ENCODE measurements around the gene SLC25A4. TPM values are rescaled to one million over a fixed set of nuclear protein-coding genes. Genes with fewer than 3 reads are reported as not detected.

SLC25A4 gene
- total RNA-seq, 2 donors from 2014 or later: 19.5 to 22.0 TPM

DNA sequence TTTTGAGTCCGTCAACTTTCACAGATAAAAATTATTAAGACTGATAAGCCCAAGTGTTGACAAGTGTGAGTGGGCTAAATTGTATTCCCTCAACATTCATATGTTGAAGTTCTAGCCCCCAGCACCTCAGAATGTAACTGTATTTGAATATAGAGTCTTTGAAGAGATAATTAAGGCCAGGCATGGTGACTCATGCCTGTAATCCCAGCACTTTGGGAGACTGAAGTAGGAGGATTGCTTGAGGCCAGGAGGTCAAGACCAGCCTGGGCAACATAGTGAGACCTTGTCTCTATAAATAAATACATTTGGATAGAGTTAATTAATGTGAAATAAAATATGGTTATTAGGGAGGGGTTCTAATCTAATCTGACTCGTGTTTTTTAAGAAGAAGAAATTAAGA, 29.7 kb upstream of the SLC25A4 start:
- Histone ChIP-seq H3K36me3 (ENCODE audit: control insufficient read depth, insufficient read depth, low read length) (no peaks in the 10 kb centered on the region), H3K27ac (ENCODE audit: low read depth, low read length) (no peak overlapping the region), H3K27me3 (ENCODE audit: control insufficient read depth, insufficient read depth, low read length, poor library complexity, severe bottlenecking) (no peaks in the 10 kb centered on the region), H3K4me1 (ENCODE audit: control insufficient read depth, insufficient read depth, low read length) (no peaks in the 10 kb centered on the region), H3K4me3 (ENCODE audit: low read length) (no peak overlapping the region), H3K9ac (ENCODE audit: extremely low read depth, low read length, poor library complexity, severe bottlenecking) (no peak overlapping the region), H3K9me3 (ENCODE audit: control insufficient read depth, low read length) (peaks cover 5% of the 10 kb centered on the region)
- TF ChIP-seq, protein P1, sequence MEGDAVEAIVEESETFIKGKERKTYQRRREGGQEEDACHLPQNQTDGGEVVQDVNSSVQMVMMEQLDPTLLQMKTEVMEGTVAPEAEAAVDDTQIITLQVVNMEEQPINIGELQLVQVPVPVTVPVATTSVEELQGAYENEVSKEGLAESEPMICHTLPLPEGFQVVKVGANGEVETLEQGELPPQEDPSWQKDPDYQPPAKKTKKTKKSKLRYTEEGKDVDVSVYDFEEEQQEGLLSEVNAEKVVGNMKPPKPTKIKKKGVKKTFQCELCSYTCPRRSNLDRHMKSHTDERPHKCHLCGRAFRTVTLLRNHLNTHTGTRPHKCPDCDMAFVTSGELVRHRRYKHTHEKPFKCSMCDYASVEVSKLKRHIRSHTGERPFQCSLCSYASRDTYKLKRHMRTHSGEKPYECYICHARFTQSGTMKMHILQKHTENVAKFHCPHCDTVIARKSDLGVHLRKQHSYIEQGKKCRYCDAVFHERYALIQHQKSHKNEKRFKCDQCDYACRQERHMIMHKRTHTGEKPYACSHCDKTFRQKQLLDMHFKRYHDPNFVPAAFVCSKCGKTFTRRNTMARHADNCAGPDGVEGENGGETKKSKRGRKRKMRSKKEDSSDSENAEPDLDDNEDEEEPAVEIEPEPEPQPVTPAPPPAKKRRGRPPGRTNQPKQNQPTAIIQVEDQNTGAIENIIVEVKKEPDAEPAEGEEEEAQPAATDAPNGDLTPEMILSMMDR (conservative IDR thresholded peaks at IDR 0.05): no peak
- 81 to 89% methylated on average over 1 to 2 of the region's 2 CpGs for WGBS, 2 experiments (ENCODE audit: insufficient coverage in 1 of 2, insufficient read length in 1 of 2)
- no peaks in the 10 kb centered on the region for H3K36me3 Mint-ChIP-seq (ENCODE audit: low read depth)
- H3K4me3 Mint-ChIP-seq: no peak overlapping the region
- H3K4me1 Mint-ChIP-seq: peaks cover 12% of the 10 kb centered on the region
- no peaks in the 10 kb centered on the region for H3K27me3 Mint-ChIP-seq (ENCODE audit: insufficient read depth)
- H3K9me3 Mint-ChIP-seq: peaks cover 5% of the 10 kb centered on the region
- H3K27ac Mint-ChIP-seq: no peak overlapping the region
- no peak for DNase-seq

GRCh38 chr4:185115827-185116232, 27.2 kb upstream of the SLC25A4 start:
- Mint-ChIP-seq H3K36me3 (ENCODE audit: low read depth) (no peaks in the 10 kb centered on the region), H3K4me3 (no peak overlapping the region), H3K9me3 (no peaks in the 10 kb centered on the region), H3K27me3 (ENCODE audit: insufficient read depth) (no peaks in the 10 kb centered on the region), H3K27ac (peak overlapping the region; percentile 88), H3K4me1 (peaks cover 21% of the 10 kb centered on the region)
- no peak overlapping the region for H3K27ac ChIP-seq (ENCODE audit: low read depth, low read length)
- TF ChIP-seq, protein P1 (conservative IDR thresholded peaks at IDR 0.05): no peak
- WGBS, 2 experiments (ENCODE audit: insufficient coverage in 1 of 2, insufficient read length in 1 of 2): 69 to 75% methylated on average over 8 to 9 of the region's 9 CpGs
- H3K9me3 ChIP-seq (ENCODE audit: control insufficient read depth, low read length): no peaks in the 10 kb centered on the region
- no peaks in the 10 kb centered on the region for H3K27me3 ChIP-seq (ENCODE audit: control insufficient read depth, insufficient read depth, low read length, poor library complexity, severe bottlenecking)
- H3K36me3 ChIP-seq (ENCODE audit: control insufficient read depth, insufficient read depth, low read length): no peaks in the 10 kb centered on the region
- H3K4me3 ChIP-seq (ENCODE audit: low read length): no peak overlapping the region
- no peak overlapping the region for H3K9ac ChIP-seq (ENCODE audit: extremely low read depth, low read length, poor library complexity, severe bottlenecking)
- DNase-seq: peak; percentile 88
- no peaks in the 10 kb centered on the region for H3K4me1 ChIP-seq (ENCODE audit: control insufficient read depth, insufficient read depth, low read length)

DNA sequence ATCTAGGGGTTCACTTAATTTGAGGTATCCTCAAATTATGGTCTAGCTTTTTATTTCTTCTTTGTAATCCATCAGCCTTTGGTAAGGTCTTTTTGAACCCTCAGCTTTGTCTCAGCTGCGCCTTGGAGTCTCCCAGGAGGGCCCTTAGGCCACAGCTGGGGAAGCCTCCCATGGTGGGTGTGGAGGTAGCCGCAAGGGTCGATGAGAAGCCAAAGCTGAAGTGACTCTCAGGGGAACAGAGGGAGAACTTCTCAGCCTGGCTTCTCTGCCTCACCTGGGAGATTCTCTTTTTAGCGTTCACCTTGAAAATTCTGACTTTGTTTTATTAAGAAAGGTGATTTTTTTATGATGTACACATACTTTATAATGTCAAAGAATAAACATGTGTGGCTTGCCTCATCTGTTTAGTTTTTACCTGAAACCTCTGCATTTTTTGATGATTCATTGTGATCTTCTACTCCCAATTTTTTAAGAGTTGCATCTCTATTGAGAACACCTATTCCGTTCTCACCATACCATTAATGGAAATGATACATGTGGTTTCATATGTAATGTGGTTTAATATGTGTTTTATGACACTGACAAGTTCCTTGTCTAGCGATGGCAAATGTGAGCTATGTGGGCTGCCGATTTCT, 25.6 kb upstream of the SLC25A4 start:
- Histone ChIP-seq H3K9ac (ENCODE audit: extremely low read depth, low read length, poor library complexity, severe bottlenecking) (no peak overlapping the region), H3K9me3 (ENCODE audit: control insufficient read depth, low read length) (no peaks in the 10 kb centered on the region), H3K4me3 (ENCODE audit: low read length) (no peak overlapping the region), H3K27ac (ENCODE audit: low read depth, low read length) (no peak overlapping the region), H3K27me3 (ENCODE audit: control insufficient read depth, insufficient read depth, low read length, poor library complexity, severe bottlenecking) (no peaks in the 10 kb centered on the region), H3K4me1 (ENCODE audit: control insufficient read depth, insufficient read depth, low read length) (no peaks in the 10 kb centered on the region), H3K36me3 (ENCODE audit: control insufficient read depth, insufficient read depth, low read length) (no peaks in the 10 kb centered on the region)
- TF ChIP-seq, protein P1 (conservative IDR thresholded peaks at IDR 0.05): no peak
- Mint-ChIP-seq H3K27me3 (ENCODE audit: insufficient read depth) (no peaks in the 10 kb centered on the region), H3K36me3 (ENCODE audit: low read depth) (no peaks in the 10 kb centered on the region), H3K4me1 (peaks cover 21% of the 10 kb centered on the region), H3K4me3 (no peak overlapping the region), H3K9me3 (no peaks in the 10 kb centered on the region), H3K27ac (no peak overlapping the region)
- 60 to 85% methylated on average over 1 to 7 of the region's 7 CpGs for WGBS, 2 experiments (ENCODE audit: insufficient coverage in 1 of 2, insufficient read length in 1 of 2)
- peak; percentile 59 for DNase-seq
